ENCODE results near the gene APOE. TPM values are rescaled to one million over a fixed set of nuclear protein-coding genes. Genes with fewer than 3 reads are reported as not detected.

The APOE gene
- total and polyA plus RNA-seq, 12 donors = 6.0 to 77.8 (median 23.9) TPM

- H3K4me1 ChIP-seq = peaks cover 7 to 32% (median 20%) of the 10 kb centered on the region in 9 donors
- H3K4me3 ChIP-seq = no peak overlapping the region
- no peaks in the 10 kb centered on the region for H3K27me3 ChIP-seq
- H3K27ac ChIP-seq = no peak overlapping the region
- ATAC-seq = no peak
- intact Hi-C loops (cut with DNase I) = loop anchor here in 1 of 10 donors (5.0 kb wide), 1 partner anchor 42 kb away; the partner anchor contains the start of gene APOE
- TF ChIP-seq CTCF (IDR thresholded peaks at IDR 0.05) = no peak
- WGBS, 2 donors = 92 to 96% methylated on average over 9 of the region's 9 CpGs
- H3K36me3 ChIP-seq = peaks cover 0 to 26% (median 0%) of the 10 kb centered on the region in 9 donors
- no peak for DNase-seq
- no peaks in the 10 kb centered on the region for H3K9me3 ChIP-seq
These were observed 44.0 kb downstream of the APOE start for GRCh38 chr19:44949550-44949949.

- WGBS, 2 donors = 51 to 58% methylated on average over 13 of the region's 13 CpGs
- intact Hi-C loops (cut with DNase I) = loop anchor here in 9 of 10 donors (1.0 to 10.0 kb wide), 6 partner anchors 47 to 267 kb away; partner anchors contain the start of gene APOE (in 1 of the 9)
These were observed 45.9 kb downstream of the APOE start for GRCh38 chr19:44951179-44952159.

GRCh38 chr19:44954278-44954648 lies 48.7 kb downstream of the APOE start:
- intact Hi-C loops (cut with DNase I) = loop anchor here in 3 of 10 donors (2.0 to 10.0 kb wide), 3 partner anchors 47 to 269 kb away; partner anchors contain the start of gene RELB (in 1 of the 3)
- peak overlapping the region; percentile 84 to 97 (median 91) for H3K27ac ChIP-seq
- 25 to 27% methylated on average over 13 of the region's 13 CpGs for WGBS, 2 donors
- TF ChIP-seq CTCF (IDR thresholded peaks at IDR 0.05) = no peak
- peak overlapping the region; percentile 29 to 100 (median 96) for H3K4me3 ChIP-seq
- ATAC-seq (peak in 1 of 8 donors; percentile 1), DNase-seq (no peak)
- H3K27me3 ChIP-seq = no peaks in the 10 kb centered on the region
- peaks cover 21 to 67% (median 45%) of the 10 kb centered on the region in 9 donors for H3K4me1 ChIP-seq
- H3K36me3 ChIP-seq = peaks cover 0 to 20% (median 0%) of the 10 kb centered on the region in 9 donors
- H3K9me3 ChIP-seq = no peaks in the 10 kb centered on the region

More at GRCh38 chr19:44951179-44952159, 45.9 kb downstream of the APOE start:
- peak overlapping the region in 6 of 10 donors; percentile 6 to 47 (median 32) for H3K27ac ChIP-seq
- H3K4me1 ChIP-seq = peaks cover 10 to 40% (median 29%) of the 10 kb centered on the region in 9 donors
- no peaks in the 10 kb centered on the region for H3K9me3 ChIP-seq
- no peak for ATAC-seq
- no peaks in the 10 kb centered on the region for H3K27me3 ChIP-seq
- peak; percentile 30 to 77 for DNase-seq
- peak overlapping the region in 1 of 10 donors; percentile 16 for H3K4me3 ChIP-seq
- H3K36me3 ChIP-seq = peaks cover 0 to 26% (median 0%) of the 10 kb centered on the region in 9 donors
- TF ChIP-seq CTCF (IDR thresholded peaks at IDR 0.05) = peak; percentile 67 to 87 (median 85)
